Tracheal epithelial cell (primary cell): ENCODE results near the gene THY1. TPM values are rescaled to one million over a fixed set of nuclear protein-coding genes. Genes with fewer than 3 reads are reported as not detected.

ENCODE experiments used
- total RNA-seq: library from RNA; depleted of rRNA; stranded (reverse); fragments of >200 nt; gene quantifications from 2 replicates; pipeline ENCODE4 v1.2.1, GENCODE V29; 2014

The THY1 gene
- 0.21 and 2.4 TPM in 2 replicates for total RNA-seq

GRCh38 chr11:119422809-119423508 lies at the start of gene THY1:
Gene THY1 (minus strand): TSS chr11:119423172. CDS start chr11:119420905, 2,267 bp downstream.

DNA sequence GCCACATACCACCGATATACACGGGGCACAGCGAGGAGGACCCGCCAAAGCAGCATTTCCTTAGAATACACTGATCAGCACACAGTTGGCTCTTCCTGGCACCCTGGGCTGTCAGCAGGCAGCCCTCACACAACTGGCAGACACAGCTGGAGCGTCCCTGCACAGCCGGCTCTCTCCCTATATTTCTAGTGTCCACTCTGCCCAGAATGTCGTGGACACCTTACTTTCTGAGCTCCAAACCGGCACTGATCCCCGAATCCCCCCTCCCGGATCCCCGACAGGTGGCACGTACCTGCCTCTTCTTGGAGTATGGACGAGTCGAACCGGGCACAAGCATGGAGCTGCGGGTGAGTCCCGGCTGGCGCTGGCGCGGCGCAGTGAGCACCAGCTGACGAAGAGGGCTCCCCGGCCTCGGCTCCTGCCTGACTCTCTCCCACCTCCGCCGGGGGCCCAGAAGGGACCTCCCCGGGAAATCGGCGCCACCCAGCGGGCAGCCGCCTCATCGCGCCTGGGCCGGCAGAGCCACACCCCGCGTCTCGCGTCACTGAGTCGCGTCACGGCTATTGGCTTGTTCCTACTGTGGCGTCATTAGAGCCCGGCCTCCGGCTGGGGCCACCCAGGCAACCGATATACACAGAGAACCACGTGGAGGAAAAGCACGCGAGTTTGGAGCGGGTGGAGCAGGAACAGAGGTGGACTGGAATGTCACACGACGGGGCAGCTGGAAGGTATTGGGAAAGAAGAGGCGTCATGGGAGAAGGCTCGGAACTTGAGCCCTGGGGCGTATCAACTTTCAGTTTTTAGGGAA lies 41.6 kb downstream of the THY1 start, which contains the start of gene USP2:
TSS of gene USP2 (minus strand) at position 510 of the 808 bp plus-strand sequence. CDS start 8,210 bp downstream, outside the sequence.

Other genes starting within 250 kb of the THY1 start
- not detected in 2 replicates for gene NHERF4, start 237.7 kb downstream of the THY1 start, total RNA-seq
- gene CBL, start 216.8 kb downstream of the THY1 start, total RNA-seq: 9.0 and 9.6 TPM in 2 replicates
- 44.1 and 177 TPM in 2 replicates for gene MCAM, start 106.0 kb downstream of the THY1 start, total RNA-seq
- 3.1 and 4.9 TPM in 2 replicates for gene RNF26, start 88.6 kb downstream of the THY1 start, total RNA-seq
- gene C1QTNF5, start 82.3 kb downstream of the THY1 start, total RNA-seq: 0.43 and 1.2 TPM in 2 replicates
- not detected in 2 replicates for gene MFRP, start 76.5 kb downstream of the THY1 start, total RNA-seq
- gene USP2, start 41.5 kb downstream of the THY1 start, total RNA-seq: 0.96 TPM in 1 of 2 replicates, not detected in the other